DND-41 (cell line): Measurements from ENCODE around the gene TMEM151A.
"Not testable (repeated sequence)": the region's sequence is repeated elsewhere in the genome, so short reads cannot be mapped to it uniquely, and the experiment has no call there.

Experiments
- ATAC-seq: fragments of 200-7000 bp; cut with Tn5 transposase; 3 replicates; pipeline ENCODE4 v1.9.1; 2021; ENCODE audit warnings: low read depth; ENCODE audit not compliant: insufficient read depth
- DNase-seq: peaks from one replicate; pipeline ENCODE4 v3.0.0-alpha.2; 2020
- H2AFZ ChIP-seq: 2 replicates; pipeline ENCODE4 v1.6.0; 2012; ENCODE audit warnings: low read depth, low read length
- H3K27ac ChIP-seq: 2 replicates; pipeline ENCODE4 v1.5.1; 2012; ENCODE audit warnings: low read length, inconsistent platforms
- H3K27me3 ChIP-seq: fragments of 200-600 bp; sonication (generic); 2 replicates; pipeline ENCODE4 v1.6.0; 2012; ENCODE audit warnings: low read length, mild to moderate bottlenecking, inconsistent platforms; ENCODE audit not compliant: insufficient read depth, poor library complexity
- H3K36me3 ChIP-seq: 2 replicates; pipeline ENCODE4 v1.5.1; 2012; ENCODE audit warnings: low read length, inconsistent platforms; ENCODE audit not compliant: insufficient read depth
- H3K4me1 ChIP-seq: 2 replicates; pipeline ENCODE4 v1.5.1; 2012; ENCODE audit warnings: mild to moderate bottlenecking, low read length; ENCODE audit not compliant: insufficient read depth
- H3K4me2 ChIP-seq: 2 replicates; pipeline ENCODE4 v1.6.0; 2012; ENCODE audit warnings: mild to moderate bottlenecking, moderate library complexity, low read length, inconsistent platforms; ENCODE audit not compliant: insufficient read depth
- H3K4me3 ChIP-seq, 2 experiments: fragments of 200-600 bp in 1 of 2; shearing (Covaris generic) in 1 of 2; 2 replicates each; pipeline ENCODE4 v1.5.1; 2012 to 2016; ENCODE audit warnings: inconsistent platforms in 2 of 2, low read length in 2 of 2, mild to moderate bottlenecking in 2 of 2, low read depth in 1 of 2, moderate library complexity in 1 of 2
- H3K79me2 ChIP-seq: 2 replicates; pipeline ENCODE4 v1.6.0; 2012; ENCODE audit warnings: low read length, inconsistent platforms; ENCODE audit not compliant: insufficient read depth
- H3K9ac ChIP-seq: 2 replicates; pipeline ENCODE4 v1.6.0; 2012; ENCODE audit warnings: low read depth, mild to moderate bottlenecking, inconsistent platforms, low read length, moderate library complexity
- H3K9me3 ChIP-seq: 2 replicates; pipeline ENCODE4 v1.5.1; 2012; ENCODE audit warnings: low read length, moderate library complexity, mild to moderate bottlenecking, inconsistent platforms; ENCODE audit not compliant: insufficient read depth, severe bottlenecking
- H4K20me1 ChIP-seq: 2 replicates; pipeline ENCODE4 v1.6.0; 2012; ENCODE audit warnings: low read length; ENCODE audit not compliant: insufficient read depth
- CTCF ChIP-seq: IDR thresholded peaks from 2 replicates; pipeline ENCODE4 v1.5.1; 2012; ENCODE audit warnings: borderline replicate concordance, low read length, moderate library complexity, mild to moderate bottlenecking; ENCODE audit not compliant: poor library complexity, severe bottlenecking; ENCODE audit errors: extremely low read depth
- EZH2 ChIP-seq: IDR thresholded peaks from 3 replicates; pipeline ENCODE4 v1.6.1; 2012; ENCODE audit warnings: borderline replicate concordance, low read depth, mild to moderate bottlenecking, moderate library complexity, low read length, inconsistent platforms; ENCODE audit not compliant: severe bottlenecking

Gene TMEM151A

GRCh38 chr11:66247295-66247694, 44.4 kb upstream of the TMEM151A start:
- Histone ChIP-seq H3K9me3 (no peaks in the 10 kb centered on the region), H3K9ac (no peak overlapping the region), H3K4me3 (no peak overlapping the region), H2AFZ (no peak overlapping the region), H3K27me3 (no peaks in the 10 kb centered on the region), H3K4me2 (no peak overlapping the region), H3K27ac (no peak overlapping the region), H3K36me3 (peaks cover 7% of the 10 kb centered on the region; the same call in 1 of the 2 replicates), H3K4me1 (no peaks in the 10 kb centered on the region), H4K20me1 (no peaks in the 10 kb centered on the region), H3K79me2 (no peaks in the 10 kb centered on the region)
- TF ChIP-seq CTCF: no peak
- TF ChIP-seq EZH2: no peak
- DNase-seq (no peak), ATAC-seq (no peak)

DNA sequence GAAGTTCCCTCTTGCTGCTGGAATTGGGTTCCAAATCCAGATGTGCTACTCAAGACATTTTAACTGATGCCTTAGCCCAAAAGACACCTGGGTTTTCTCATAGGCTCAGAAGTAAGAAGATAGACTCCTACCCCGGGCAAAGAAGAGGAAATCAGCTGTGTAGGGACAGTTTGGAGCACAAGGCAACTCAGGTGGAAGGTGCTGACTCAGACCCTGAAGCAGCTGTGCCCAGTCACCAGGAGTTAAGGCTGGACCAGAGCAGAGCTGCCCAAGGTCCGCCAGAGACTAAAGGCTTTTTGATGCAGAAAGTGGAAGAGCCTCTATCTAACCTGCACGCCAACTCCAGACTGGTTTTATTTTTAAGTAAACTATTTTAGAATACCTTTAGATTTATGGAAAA, 43.9 kb upstream of the TMEM151A start:
- H3K4me3 ChIP-seq: no peak overlapping the region
- TF ChIP-seq CTCF (no peak), EZH2 (no peak)
- ATAC-seq (no peak), DNase-seq (no peak)
- H3K4me2 ChIP-seq: no peak overlapping the region
- H3K9me3 ChIP-seq: no peaks in the 10 kb centered on the region
- H2AFZ ChIP-seq: no peak overlapping the region
- H3K27me3 ChIP-seq: no peaks in the 10 kb centered on the region
- H3K27ac ChIP-seq: no peak overlapping the region
- H4K20me1 ChIP-seq: no peaks in the 10 kb centered on the region
- H3K9ac ChIP-seq: no peak overlapping the region
- H3K79me2 ChIP-seq: no peaks in the 10 kb centered on the region
- no peaks in the 10 kb centered on the region for H3K4me1 ChIP-seq
- H3K36me3 ChIP-seq: peaks cover 4% of the 10 kb centered on the region; the same call in 1 of the 2 replicates

DNA sequence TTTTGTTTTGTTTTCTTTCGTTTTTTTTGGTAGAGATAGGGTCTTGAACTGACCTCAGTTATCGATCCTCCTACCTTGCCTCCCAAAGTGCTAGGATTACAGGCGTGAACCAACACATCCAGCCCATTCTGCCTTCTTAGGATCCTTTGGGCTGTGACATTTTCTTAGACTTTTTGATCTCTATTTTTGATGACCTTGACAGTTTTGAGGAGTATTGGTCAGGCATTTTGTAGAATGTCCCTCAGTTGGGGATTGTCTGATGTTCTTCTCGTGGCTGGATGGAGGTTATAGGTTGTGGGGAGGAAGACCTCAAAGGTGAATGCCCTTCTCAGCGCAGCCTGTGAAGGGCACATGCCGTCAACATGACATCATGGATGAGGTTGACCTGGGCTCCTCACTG, 42.8 kb upstream of the TMEM151A start:
- no peaks in the 10 kb centered on the region for H3K36me3 ChIP-seq
- H3K79me2 ChIP-seq: no peaks in the 10 kb centered on the region
- no peaks in the 10 kb centered on the region for H3K9me3 ChIP-seq
- no peak overlapping the region for H2AFZ ChIP-seq
- no peak overlapping the region for H3K27ac ChIP-seq
- H3K4me1 ChIP-seq: no peaks in the 10 kb centered on the region
- no peak overlapping the region for H3K4me2 ChIP-seq
- no peak for ATAC-seq
- no peak overlapping the region for H3K4me3 ChIP-seq
- no peak for DNase-seq
- no peaks in the 10 kb centered on the region for H4K20me1 ChIP-seq
- no peaks in the 10 kb centered on the region for H3K27me3 ChIP-seq
- TF ChIP-seq EZH2: no peak
- no peak for TF ChIP-seq CTCF
- H3K9ac ChIP-seq: no peak overlapping the region

DNA sequence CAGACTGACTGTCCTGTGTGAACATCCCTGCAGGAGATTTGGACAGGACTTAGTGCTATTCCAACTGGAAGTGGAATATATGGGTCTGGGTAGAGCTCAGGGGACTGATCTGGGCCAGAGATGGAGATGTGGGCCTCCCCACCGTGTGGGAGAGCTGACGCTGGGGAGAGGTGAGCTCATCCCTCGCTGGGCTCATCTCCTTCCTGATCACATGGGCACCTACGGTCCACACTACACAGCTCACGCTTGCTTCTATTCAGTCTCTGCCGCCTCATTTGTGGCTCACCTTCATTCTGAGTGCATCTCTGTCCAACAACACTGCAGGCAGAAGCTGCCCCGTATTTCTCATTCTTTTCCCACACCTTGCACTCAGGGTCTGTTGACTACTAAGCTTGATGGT, 39.9 kb upstream of the TMEM151A start:
- H4K20me1 ChIP-seq: no peaks in the 10 kb centered on the region
- no peak overlapping the region for H3K4me3 ChIP-seq
- H3K36me3 ChIP-seq: no peaks in the 10 kb centered on the region
- H2AFZ ChIP-seq: no peak overlapping the region
- H3K27me3 ChIP-seq: no peaks in the 10 kb centered on the region
- no peaks in the 10 kb centered on the region for H3K9me3 ChIP-seq
- no peak for DNase-seq
- H3K27ac ChIP-seq: no peak overlapping the region
- TF ChIP-seq EZH2: no peak
- no peak for TF ChIP-seq CTCF
- no peak overlapping the region for H3K4me2 ChIP-seq
- no peak for ATAC-seq
- peaks cover 9% of the 10 kb centered on the region for H3K4me1 ChIP-seq
- H3K9ac ChIP-seq: no peak overlapping the region
- H3K79me2 ChIP-seq: no peaks in the 10 kb centered on the region

GRCh38 chr11:66253081-66253480, 38.6 kb upstream of the TMEM151A start:
- not testable (repeated sequence) for H3K4me3 ChIP-seq, H3K36me3 ChIP-seq, H3K79me2 ChIP-seq, H3K9me3 ChIP-seq, H2AFZ ChIP-seq, DNase-seq, H3K9ac ChIP-seq, ATAC-seq, H3K27ac ChIP-seq, H4K20me1 ChIP-seq, H3K4me2 ChIP-seq, H3K27me3 ChIP-seq
- H3K4me1 ChIP-seq: peaks cover 15% of the 10 kb centered on the region
